SKM-1 treated with dmso at 0.1 percent for 144 hours (cell line): ENCODE data around the gene CMYA5.
"Not testable (repeated sequence)": the region's sequence is repeated elsewhere in the genome, so short reads cannot be mapped to it uniquely, and the experiment has no call there.

ENCODE experiments used
- DNase-seq: peaks from one replicate; lab custom pipeline; 2025; ENCODE audit not compliant: unreplicated experiment; lab: John Stamatoyannopoulos, UW

The CMYA5 gene

GRCh38 chr5:79746642-79747569 is 57.3 kb downstream of the CMYA5 start:
- DNase-seq: no peak

- no peak for DNase-seq
These were observed 61.2 kb downstream of the CMYA5 start for GRCh38 chr5:79750611-79751510.

- no peak for DNase-seq
These were observed 63.5 kb downstream of the CMYA5 start for GRCh38 chr5:79753092-79753491.

GRCh38 chr5:79753877-79754645 is 64.4 kb downstream of the CMYA5 start:
- no peak for DNase-seq

GRCh38 chr5:79754865-79755555 is 65.4 kb downstream of the CMYA5 start:
- no peak for DNase-seq

- no peak for DNase-seq
These were observed 66.4 kb downstream of the CMYA5 start for GRCh38 chr5:79756076-79756475.

GRCh38 chr5:79759436-79759835 is 69.8 kb downstream of the CMYA5 start:
- no peak for DNase-seq

- no peak for DNase-seq
These were observed 70.2 kb downstream of the CMYA5 start for GRCh38 chr5:79759848-79760247.

- no peak for DNase-seq
These were observed 73.3 kb downstream of the CMYA5 start for GRCh38 chr5:79762929-79763328.

GRCh38 chr5:79764147-79764546 is 74.5 kb downstream of the CMYA5 start:
- DNase-seq: not testable (repeated sequence)

- no peak for DNase-seq
These were observed 81.8 kb downstream of the CMYA5 start for GRCh38 chr5:79771387-79771786.

GRCh38 chr5:79772651-79773050 is 83.0 kb downstream of the CMYA5 start:
- DNase-seq: no peak

GRCh38 chr5:79773612-79774011 is 84.0 kb downstream of the CMYA5 start:
- no peak for DNase-seq

GRCh38 chr5:79774171-79774854 is 84.7 kb downstream of the CMYA5 start:
- peak; percentile 18 for DNase-seq

GRCh38 chr5:79774855-79775237 is 85.2 kb downstream of the CMYA5 start:
- DNase-seq: no peak

GRCh38 chr5:79784741-79785140 is 95.1 kb downstream of the CMYA5 start:
- DNase-seq: not testable (repeated sequence)

GRCh38 chr5:79785983-79786382 is 96.3 kb downstream of the CMYA5 start:
- no peak for DNase-seq

- no peak for DNase-seq
These were observed 97.8 kb downstream of the CMYA5 start for GRCh38 chr5:79787448-79787847.

- DNase-seq: no peak
These were observed 102.2 kb downstream of the CMYA5 start for GRCh38 chr5:79791843-79792242.

GRCh38 chr5:79792463-79792862 is 102.8 kb downstream of the CMYA5 start:
- no peak for DNase-seq
